Hematopoietic multipotent progenitor cell treated with erythropoietin and hydrocortisone succinate and interleukin-3 and kit ligand, for 6 days (in vitro differentiated cells): ENCODE results near the gene LYZL2.
"Not testable (repeated sequence)": the region's sequence is repeated elsewhere in the genome, so short reads cannot be mapped to it uniquely, and the experiment has no call there.

Experiments
- DNase-seq: peaks from one replicate; pipeline ENCODE4 v3.0.0-alpha.2; 2015

The LYZL2 gene

DNA sequence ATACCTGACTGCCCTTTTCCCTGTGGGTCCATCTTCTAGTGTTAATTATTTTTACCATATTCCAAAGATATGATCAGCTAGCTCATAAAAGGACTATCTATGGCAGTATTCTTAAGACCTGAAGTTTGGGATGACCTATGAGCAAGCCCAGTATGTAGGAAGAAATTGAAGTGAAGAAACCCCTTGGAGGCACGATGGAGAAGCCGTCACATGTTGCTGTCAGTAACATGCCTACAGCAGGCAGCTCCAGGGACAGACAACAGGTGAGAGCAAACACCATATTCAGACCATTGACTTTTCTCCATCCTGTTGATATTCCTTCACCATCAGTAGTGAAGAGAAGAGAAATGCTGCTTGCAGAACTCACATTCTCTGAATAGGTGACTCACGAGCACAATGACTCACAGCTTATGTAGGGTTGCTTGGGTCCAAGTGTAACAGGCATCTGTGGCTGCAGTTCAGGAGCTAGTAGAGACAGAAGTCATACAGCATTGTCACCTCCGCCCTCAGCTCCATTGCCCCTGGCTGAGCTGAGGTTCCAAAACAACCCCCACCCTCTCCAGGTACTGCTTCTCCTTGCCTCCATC is 8.4 kb upstream of the LYZL2 start:
- no peak for DNase-seq

DNA sequence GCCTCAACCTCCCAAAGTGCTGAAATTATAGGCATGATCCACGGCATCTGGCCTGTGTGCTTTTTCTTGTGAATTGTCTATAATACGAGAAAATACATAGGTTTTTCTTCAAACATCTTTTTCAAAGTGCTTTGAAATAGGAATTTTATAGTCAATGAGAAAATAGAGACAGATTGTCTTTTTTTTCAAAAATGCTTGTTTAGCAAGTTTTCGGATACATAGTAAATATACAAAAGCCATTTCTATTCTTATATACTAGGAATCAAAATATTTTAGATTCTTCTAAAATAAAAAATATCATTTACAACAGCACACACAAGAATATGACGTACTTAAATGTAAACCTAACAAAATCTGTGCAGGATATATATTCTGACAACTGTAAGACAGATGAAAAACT is 1.6 kb upstream of the LYZL2 start:
- DNase-seq: no peak

DNA sequence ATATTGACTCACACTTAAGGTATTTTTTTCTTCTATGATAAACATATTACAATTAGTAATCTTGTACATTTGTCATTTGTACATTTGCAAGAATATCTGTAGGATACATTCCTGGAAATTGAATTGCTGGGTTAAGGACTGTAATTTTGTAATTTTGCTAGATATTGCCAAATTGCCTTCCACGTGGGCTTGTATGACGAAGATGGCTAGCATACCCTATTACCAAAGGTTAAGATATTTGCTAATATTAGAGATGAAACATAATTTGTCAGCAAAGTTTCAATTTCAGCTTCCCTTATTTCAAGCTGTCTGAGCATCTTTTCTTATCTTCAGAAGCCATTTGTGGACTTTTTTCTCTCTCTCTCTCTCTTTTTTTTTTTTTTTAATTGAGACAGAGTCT is 1.0 kb upstream of the LYZL2 start:
- DNase-seq: no peak

DNA sequence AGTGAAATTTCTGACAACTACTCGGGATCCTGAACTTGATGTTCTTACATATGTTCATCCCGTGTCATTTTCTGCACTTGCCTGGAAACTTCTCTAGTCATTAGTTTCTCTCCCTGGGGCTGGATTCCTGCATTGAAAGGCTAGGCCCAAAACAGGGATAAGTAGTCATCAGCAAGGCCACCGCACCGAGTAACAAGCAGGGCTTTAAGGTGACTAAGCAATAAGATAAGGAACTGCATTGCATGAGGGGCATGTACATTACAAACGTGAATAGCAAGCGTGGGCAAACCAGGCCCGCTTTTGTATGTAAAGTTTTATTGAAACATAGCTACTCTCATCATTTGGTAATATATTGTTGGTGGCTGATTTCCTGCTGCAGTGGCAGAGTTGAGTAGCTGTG is 977 bp downstream of the LYZL2 start:
- DNase-seq: not testable (repeated sequence)

DNA sequence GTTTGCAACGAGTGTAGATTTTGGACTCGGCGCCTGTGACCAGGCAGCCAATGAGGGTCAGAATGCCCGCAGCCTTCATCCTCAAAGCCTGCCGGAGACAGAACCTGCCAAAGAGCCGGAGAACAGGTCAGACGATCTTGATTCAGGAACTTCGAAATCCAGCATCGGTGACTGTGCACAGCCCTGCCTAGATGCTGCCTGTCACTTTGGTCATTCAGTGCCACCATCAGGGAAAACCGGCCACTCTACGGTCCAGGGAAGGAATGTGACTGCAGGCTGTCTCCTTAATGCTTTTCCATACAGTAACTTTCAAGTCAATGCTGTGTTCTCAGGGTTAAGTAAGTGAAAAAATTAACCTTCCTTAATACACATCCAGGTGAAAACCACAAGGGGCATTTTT is 2.7 kb downstream of the LYZL2 start:
- DNase-seq: not testable (repeated sequence)

DNA sequence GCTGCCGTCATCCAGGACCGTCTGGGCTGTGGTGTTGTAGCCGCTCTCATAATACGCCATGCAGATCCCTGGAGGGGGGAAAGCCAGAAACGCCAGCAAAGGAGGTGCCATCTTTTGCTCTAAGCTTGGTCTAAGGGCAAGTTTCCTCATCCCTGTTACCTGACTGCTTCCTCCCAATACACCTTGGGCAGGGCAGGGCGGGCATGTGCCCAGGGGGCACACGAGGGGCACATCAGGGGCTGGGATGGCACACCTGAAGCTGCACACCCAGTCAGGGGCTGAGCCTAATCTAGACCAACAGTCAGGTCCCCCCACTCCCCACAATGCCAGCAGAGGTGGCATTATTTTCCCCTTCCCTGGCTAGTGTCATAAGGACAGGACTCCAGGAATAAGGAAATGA is 3.4 kb downstream of the LYZL2 start:
- not testable (repeated sequence) for DNase-seq

DNA sequence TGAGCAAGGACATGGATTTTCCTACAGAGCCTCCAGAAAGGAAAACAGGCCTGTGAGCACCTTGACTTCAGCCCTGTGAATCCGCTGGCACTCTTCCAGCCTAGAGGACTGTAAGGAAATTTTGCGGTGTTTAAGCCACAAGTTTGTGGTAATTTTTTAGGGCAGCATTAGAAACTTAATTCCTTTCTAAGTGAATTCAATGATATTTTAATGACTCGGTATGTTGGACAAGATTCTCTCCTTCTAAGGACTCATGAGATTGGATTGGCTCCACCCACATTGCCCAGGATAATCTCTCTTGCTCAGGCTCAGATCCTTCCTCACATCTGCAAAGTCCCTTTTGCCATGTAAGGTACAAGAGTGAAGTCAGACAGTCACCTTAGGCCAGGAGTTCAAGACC is 4.5 kb downstream of the LYZL2 start:
- no peak for DNase-seq

DNA sequence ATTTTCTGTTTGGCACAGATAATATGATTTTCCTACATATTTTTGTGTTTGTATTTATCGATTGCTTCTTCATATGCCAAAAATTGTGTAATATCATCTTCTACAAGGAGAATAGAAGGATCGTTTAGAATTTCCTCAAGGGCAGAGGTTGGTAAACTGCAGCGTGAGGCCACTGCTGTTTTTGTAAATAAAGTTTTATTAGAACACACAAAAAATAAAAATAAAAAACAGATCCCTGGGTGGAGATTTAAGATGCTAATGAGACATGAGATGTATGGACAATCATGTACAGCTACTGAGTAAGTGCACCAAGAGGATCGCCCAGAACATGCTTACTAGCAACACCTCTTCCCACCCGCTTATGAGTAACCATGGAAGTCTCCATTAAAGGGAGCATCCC is 9.6 kb downstream of the LYZL2 start:
- DNase-seq: no peak

DNA sequence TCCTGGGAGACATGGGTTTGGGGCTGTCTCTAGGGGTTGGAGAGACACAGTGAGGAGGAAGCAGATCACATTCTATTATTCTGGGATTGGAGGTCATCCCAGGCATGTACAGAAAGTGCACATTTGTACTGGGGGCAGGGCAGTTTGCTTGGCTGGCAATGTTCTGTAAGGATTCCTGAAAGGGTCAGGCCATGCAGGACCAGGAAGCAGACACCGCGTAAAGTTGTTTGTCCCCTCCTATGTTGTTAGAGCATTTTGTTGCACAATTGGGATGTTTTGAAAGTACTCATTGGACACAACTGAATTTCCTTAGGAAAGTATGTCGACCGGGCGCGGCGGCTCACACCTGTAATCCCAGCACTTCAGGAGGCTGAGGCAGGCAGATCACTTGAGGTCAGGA is 12.5 kb downstream of the LYZL2 start:
- no peak for DNase-seq

DNA sequence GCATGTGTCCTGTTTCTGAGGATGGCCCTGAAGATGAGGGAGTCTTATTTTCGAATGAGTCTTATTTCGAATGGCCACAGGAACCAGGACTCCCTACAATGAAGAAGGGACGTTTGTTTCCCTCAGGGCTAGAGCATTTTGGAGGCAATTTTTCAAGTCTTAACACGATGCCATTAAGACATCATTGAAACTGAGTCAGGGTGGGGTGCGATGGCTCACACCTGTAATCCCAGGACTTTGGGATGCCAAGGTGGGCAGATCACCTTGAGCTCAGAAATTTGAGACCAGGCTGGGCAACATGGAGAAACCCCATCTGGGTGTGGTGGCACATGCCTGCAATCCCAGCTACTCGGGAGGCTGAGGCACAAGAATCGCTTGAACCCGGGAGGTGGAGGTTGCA is 18.5 kb downstream of the LYZL2 start:
- DNase-seq: not testable (repeated sequence)

DNA sequence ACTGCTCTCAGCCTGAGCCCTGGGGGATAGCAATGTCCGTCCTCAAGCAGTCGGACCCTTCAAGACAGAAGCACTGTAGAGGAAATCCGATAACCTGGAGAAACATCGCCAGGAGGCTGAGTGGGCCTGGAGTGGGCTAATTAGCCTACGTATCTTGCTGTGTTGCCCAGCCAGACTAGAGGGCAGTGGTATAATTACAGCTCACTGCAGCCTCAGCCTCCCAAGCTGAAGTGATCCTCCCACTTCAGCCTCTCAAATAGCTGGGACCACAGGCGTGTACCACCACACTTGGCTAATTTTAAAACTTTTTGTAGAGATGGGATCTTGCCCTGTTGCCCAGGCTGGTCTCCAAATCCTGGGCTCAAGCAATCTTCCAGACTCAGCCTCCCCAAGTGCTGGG is 21.7 kb downstream of the LYZL2 start:
- DNase-seq: no peak

DNA sequence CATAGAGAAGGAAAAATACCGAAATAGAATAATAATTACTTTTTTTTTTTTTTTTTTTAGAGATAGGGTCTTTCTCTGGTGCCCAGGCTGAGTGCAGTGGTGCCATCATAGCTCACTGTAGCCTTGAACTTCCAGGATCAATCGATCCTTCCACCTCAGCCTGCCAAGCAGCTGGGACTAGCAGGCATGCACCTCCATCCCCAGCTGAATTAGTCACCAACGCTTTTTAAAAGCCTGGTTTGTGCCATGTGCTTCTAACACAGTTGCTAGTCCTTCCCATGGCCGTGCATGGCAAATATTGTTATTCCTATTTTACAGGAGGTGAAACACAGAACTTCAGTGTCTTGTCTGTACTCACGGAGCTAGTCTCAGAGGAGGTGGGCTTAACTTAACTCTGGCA is 23.2 kb downstream of the LYZL2 start:
- no peak for DNase-seq

DNA sequence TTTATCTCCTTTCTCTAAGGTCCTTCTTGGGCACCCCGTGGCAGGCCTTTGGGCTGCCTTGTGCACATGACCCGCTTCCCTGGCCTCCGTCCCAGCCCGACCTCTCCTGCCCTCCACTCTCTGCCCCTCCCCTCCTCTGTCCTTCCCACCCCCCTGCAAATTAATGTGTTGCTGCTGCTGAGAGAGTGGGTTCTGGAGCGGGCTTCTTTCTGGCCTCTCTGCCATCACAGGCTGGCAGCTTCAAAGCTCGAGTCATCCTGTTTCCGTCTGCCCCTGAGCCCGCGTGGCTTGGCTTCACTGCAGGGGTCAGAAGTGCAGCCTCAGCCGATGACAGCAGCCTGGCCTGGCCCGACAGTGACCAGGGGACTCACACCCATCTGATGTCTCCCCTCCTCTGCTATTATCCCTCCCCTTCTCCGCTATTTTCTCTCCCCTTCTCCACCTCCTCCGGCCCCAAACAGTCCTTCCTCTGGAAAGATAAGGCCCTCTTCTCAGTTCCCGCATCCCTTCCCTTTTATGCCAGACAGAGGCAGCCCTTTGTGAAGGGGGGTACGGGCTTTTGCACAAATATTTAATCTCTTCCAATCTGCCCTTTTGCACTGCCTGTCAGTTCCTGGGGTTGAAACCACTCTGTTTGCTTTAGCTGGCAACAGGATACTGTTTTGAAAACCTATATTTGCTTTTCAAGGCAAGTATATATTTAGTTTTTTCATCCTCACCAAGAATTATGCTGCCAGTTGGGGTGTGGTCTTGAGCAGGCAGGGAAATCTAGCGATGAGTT is 24.0 kb downstream of the LYZL2 start:
- peak; percentile 13 for DNase-seq

DNA sequence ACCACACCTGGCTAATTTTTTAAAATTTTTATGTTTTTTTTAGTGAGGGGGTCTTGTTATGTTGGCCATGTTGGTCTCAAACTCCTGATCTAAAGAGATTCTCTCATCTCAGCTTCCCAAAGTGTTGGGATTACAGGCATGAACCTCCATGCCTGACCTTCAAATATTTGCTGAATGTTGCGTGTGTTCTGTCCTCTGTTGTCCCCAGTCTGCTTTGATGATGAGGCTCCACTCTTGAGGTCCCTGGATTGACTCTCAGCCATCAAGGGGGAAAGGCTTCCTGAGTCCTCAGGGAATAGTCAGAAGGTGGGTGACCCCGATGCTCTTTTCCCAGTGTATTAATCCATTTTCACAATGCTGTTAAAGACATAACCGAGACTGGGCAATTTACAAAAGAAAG is 26.0 kb downstream of the LYZL2 start:
- no peak for DNase-seq

DNA sequence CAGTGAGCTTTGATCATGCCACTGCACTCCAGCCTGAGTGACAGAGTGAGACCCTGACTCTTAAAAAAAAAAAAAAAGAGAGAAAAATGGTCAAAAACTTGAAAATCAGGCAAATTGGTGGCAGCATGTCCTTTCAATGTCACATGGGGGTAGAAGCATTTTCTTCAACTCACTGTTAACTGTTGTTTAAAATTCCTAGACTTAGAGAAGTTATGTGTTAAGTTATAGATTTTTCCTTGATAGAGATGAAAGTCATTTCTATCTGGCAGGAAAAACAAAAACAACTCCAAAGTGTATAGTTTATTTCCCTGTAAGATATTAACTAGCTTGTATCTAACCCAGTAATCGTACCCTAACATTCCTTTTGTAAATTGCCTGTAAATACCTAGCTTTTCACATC is 26.8 kb downstream of the LYZL2 start:
- no peak for DNase-seq

DNA sequence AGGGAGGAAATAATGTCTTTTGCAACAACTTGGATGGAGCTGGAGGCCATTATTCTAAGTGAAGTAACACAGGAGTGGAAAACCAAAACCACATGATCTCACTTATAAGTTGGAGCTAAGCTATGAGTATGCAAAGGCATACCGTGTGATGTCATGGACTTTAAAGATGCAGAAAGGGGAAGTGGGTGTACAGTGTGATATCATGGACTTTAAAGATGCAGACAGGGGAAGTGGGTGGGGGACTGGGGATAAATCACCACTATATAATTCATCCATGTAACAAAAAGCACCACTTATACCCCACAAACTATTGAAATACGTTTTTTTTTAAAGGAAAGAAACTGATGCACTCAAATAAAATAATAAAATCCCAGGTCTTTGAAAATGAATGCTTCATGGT is 29.5 kb downstream of the LYZL2 start:
- DNase-seq: peak; percentile 69

DNA sequence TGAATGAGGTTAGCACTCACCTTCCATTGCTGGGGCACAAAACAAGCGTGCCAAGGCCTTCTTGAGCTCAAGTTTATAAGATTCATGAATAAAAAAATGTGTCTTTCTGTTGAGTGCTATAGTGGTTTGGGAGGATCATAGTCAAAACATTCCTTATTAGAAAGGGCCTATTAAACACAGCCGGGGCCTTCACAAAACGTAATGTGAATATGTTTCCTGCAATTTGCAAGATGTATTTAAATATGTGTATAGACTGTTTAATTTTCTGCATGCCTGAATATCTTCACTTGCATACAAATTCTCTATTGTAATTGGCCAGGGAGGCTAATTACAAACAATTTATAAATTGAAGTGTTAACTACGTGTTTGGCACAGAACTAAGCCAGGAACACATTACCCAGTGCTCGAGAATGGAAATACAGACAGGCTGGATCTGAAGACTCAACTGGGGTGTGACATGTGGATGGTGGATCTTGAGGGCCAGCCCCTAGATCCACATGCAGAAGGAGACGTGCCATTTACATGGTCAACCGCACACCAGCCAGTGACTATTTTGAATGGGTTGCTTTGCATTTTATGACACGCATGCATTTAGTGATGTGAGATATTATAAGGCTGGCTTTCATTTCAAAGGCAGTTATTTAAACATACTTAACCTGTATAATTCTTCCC is 31.3 kb downstream of the LYZL2 start:
- DNase-seq: no peak

DNA sequence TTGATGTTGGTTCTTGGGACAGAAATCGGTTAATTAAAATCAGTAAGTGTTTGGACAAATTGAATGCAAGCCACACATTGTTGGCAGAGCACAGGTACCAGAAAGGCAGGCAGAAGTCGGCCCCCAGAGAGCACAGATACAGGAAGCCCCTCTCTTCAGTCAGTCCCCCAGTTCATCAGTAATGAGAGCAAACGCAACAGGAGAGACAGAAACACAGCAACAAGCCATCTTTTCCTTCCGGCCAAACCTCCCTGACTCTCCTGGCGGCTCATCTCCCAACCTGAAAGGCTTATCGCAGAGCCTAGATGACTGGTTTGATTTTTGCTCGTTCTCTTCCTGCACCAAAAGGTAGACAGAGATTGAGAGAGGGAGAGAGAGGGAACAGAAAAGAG is 32.1 kb downstream of the LYZL2 start:
- not testable (repeated sequence) for DNase-seq

DNA sequence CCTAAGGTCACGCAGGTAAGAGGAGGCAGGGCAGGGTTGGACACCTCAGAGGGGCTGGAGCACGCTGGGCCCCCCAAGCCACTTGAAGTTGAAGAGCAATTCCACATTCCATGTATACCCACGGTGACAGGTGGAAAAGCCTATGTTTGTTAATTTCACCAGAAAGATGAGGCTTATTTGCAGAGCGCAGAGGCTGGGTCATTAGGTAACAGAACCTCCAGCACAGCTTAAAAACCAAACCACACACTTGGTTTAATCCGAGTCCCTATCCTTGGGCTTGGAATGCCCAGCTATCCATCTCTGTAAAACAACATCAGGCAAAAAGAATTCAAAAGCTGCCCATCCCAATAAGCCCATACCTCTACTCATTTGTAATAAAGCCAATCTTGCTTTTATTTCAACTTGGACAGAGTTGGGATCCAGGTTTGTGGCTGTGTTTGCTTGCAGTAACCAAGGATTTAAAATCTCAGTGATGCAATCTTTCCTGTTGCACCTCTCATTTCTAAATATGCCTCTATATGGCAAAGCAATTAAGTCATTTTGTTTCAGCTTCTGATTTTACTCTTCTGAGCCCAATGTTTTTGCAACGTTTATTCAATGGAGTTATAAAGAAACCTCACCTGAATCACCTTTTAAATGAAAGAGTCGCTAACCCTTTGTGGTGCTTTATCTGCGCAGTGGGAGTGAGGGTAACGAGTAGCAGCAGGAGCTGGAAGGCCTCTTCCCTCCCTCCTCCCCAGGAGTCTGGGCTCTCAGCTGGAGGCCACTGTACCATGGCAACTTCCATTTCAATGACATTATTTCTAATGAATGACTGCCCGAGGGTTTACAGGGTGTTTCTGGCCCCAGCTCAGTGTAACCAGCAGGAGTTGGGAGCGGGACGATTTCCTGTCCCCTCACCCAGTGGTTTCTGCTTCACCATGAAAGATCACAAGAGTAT is 32.8 kb downstream of the LYZL2 start:
- DNase-seq: not testable (repeated sequence)

DNA sequence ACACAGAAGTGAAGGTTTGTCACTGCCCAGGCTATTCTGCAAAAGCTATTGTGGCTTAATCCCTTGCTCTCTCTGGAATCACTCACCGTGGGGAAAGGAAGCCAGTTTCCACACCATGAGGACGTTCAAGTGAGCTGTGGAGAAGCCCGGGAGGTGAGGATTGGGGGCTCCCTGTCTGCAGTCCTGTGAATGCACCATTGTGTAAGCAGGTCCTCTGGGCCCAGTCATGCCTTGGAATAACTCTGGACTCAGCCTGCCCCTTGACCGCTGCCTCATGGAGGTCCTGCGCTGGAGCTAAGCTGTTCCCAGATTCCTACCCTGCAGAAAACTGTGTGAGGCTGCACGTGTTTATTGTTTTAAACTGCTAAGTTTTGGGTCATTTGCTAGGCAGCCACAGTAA is 33.5 kb downstream of the LYZL2 start:
- DNase-seq: no peak

DNA sequence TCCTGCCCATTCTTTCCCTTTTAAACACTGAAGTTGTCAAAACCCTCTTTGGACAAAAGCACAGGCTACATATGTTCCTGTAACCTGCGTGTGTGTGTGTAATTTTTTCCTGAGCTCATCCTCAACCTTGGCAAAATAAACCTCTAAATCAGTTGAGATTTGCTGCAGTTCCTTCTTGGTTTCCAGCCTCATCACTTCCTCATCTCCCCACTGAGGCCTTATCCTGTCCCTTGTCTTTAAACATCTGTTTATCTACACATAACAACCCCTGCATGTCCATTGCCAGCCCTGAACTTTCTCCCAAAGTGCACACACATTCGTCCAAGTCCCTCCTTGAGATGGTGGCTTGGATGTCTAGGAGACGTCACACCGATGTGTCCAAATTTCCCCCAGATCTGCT is 35.5 kb downstream of the LYZL2 start:
- peak; percentile 20 for DNase-seq

DNA sequence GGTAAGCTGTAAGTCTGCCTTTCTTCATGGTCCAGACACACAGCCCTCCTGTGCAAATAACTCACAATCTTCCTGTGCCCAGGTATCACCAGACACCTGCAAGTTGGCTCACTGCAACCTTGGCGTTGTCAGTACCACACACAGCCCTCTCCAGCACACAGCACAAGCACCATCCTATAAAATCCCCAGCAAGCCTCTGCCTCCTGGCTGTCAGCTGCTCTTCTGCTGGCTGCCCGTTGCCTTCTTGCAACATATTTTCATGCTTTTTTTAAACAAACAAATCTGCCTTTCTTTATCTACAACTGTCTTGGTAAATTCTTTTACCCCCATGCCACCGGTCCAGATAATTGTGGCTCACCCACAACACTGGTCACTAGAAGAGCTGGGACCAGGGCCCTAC is 36.8 kb downstream of the LYZL2 start:
- not testable (repeated sequence) for DNase-seq

DNA sequence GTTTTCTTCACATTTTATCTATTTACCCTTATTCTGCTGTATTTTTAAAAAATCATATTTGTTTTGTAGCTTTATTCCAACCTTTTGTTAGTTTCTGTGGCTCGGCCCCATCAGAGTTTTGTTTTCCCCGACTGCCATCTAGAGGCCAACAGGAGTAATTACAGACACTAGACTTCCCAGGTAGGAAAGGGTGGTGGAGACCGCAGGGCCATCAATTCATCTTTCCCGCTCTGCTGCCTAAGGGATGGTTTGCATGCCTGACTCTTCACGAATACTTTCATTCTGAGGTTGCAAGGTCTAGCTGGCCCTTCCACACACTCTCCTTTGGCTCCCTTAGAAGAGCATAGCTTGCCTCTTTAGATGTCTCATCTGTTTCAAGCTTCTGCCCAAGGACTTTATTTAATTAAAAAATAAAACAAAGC is 38.3 kb downstream of the LYZL2 start:
- peak; percentile 75 for DNase-seq
